ENCODE data around the gene SMYD3. TPM values are rescaled to one million over a fixed set of nuclear protein-coding genes. Genes with fewer than 3 reads are reported as not detected.
"Not testable (repeated sequence)": the region's sequence is repeated elsewhere in the genome, so short reads cannot be mapped to it uniquely, and the experiment has no call there.

The SMYD3 gene
- polyA plus RNA-seq, 1 donor from 2014 or later = 35.9 TPM

DNA sequence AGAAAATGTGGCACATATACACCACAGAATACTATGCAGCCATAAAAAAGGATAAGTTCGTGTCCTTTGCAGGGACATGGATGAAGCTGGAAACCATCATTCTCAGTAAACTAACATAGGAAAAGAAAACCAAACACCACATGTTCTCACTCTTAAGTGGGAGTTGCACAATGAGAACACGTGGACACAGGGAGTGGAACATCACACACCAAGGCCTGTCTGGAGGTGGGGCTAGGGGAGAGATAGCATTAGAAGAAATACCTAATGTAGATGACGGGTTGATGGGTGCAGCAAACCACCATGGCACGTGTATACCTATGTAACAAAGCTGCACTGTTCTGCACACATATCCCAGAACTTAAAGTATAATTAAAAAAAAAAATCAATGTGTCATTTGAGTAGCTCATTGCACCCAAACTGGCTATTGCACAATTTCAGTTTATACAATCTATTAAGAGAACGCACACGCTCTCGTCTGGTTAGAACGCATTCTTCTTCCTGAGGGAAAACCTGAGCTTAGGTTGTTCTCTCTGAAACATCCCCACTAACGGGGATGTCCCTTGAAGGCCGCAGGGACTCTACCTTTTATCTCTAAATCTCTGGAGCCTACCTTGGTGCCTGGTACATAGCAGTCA, 535.9 kb downstream of the SMYD3 start:
- H3K27ac Mint-ChIP-seq, H3K27me3 Mint-ChIP-seq, H3K4me1 Mint-ChIP-seq, H3K4me3 Mint-ChIP-seq, H3K9me3 Mint-ChIP-seq, H3K36me3 Mint-ChIP-seq: not testable (repeated sequence)

DNA sequence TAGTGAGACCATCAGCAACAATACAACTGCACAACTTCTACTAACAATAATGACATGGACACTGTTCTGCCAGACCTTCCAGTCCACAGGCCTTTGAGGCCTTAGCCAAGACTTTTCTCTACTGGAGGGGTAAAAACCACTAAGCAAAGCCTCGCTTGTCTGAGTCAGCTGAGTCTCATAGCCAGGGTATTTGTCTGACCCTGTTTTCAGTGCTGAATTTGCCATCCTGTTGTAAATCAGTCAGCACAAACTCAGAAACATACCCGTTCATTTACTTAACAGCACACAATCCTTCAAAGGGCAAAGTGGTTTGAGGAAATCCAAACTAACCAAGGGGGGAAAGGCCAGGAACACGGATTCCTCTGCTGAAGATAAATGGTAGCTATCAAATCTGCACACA, 537.8 kb downstream of the SMYD3 start:
- peaks cover 5% of the 10 kb centered on the region for H3K36me3 Mint-ChIP-seq
- peaks cover 0 to 8% (median 0%) of the 10 kb centered on the region in 3 donors for H3K4me1 Mint-ChIP-seq
- H3K27me3 Mint-ChIP-seq = no peaks in the 10 kb centered on the region

DNA sequence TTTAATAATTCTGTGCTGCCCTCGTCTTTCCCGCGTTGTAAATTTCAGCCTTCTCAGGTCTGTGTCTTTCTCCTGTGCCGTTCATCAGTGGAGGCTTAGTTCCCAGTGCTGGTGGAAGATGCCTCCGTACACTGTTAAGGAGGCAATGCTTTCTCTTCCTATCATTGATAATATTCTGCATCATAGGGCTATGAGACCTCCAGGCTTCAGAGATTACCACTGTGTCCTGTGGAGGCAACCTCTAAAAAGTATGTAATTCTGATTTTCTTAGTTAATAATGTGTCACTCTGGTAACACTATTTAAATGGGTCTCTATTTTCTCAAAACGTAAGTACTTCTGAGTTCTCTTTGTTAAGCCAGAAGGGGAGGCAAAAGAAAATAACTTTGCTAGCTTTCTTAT, 538.3 kb downstream of the SMYD3 start:
- Mint-ChIP-seq H3K27me3 (no peaks in the 10 kb centered on the region), H3K9me3 (peaks cover 0 to 2% (median 0%) of the 10 kb centered on the region in 3 donors), H3K4me1 (peaks cover 0 to 8% (median 0%) of the 10 kb centered on the region in 3 donors), H3K36me3 (peaks cover 5% of the 10 kb centered on the region), H3K27ac (no peak overlapping the region), H3K4me3 (no peak overlapping the region)

More for the DNA sequence above, 537.8 kb downstream of the SMYD3 start:
- H3K9me3 Mint-ChIP-seq = peaks cover 0 to 2% (median 0%) of the 10 kb centered on the region in 3 donors
- H3K4me3 Mint-ChIP-seq = no peak overlapping the region
- H3K27ac Mint-ChIP-seq = no peak overlapping the region

DNA sequence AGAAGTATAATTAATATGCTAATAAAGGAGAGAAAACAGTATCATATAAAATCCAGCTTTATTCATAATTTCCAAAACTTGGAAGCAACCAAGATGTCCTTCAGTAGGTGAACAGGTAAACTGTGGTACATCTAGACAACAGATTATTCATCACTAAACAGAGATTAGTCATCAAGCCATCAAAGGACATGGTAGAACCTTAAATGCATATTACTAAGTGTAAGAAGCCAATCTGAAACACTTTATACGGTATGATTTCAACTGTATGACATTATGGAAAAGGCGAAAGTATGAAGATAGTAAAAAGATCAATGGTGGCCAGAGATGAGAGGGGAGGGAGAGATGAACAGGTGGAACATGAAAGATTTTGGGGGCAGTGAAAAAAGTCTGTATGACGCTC, 541.7 kb downstream of the SMYD3 start:
- Mint-ChIP-seq H3K4me3 (no peak overlapping the region), H3K27ac (peak overlapping the region in 1 of 3 donors; percentile 77), H3K9me3 (no peaks in the 10 kb centered on the region), H3K27me3 (no peaks in the 10 kb centered on the region), H3K36me3 (no peaks in the 10 kb centered on the region), H3K4me1 (no peaks in the 10 kb centered on the region)

DNA sequence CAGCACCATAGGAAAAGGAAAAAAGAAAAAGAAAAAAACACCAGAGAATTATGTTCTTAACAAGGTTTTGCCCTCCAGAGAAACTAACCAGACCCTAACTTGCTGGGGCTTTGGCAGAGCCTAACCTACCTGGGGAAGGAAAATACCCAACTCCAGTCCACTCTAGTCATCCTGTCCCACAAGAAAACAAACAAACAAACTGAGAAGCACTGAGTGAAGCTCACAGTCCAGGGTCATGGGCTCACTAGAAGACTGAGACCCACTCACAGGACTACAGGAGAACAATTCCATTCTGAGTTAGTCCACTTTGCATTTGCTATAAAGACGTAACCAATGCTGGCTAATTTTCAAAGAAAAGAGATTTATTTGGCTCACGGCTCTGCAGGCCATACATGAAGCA, 543.4 kb downstream of the SMYD3 start:
- no peaks in the 10 kb centered on the region for H3K4me1 Mint-ChIP-seq
- no peaks in the 10 kb centered on the region for H3K36me3 Mint-ChIP-seq
- H3K9me3 Mint-ChIP-seq = no peaks in the 10 kb centered on the region
- no peak overlapping the region for H3K4me3 Mint-ChIP-seq
- H3K27me3 Mint-ChIP-seq = no peaks in the 10 kb centered on the region
- H3K27ac Mint-ChIP-seq = no peak overlapping the region

DNA sequence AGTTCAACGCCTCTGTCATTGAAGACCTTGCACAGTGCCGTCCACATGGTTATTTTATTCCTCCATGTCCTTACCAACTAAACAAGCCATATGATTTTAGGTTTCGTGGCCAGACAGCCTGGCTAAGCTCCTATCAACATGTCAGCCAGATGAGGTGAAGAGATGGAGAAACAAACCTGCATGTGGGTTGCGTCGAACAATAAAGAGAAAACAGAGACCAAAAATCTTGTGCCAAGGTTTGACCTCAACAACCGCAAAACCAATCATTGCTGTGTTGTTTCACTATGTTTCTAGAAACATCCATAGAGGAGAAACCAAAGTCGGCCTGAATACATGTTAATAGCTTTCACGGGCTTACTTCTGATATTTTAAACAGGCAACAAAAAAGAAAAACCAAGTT, 544.6 kb downstream of the SMYD3 start:
- Mint-ChIP-seq H3K36me3 (no peaks in the 10 kb centered on the region), H3K27ac (no peak overlapping the region), H3K27me3 (no peaks in the 10 kb centered on the region), H3K4me3 (no peak overlapping the region), H3K4me1 (no peaks in the 10 kb centered on the region), H3K9me3 (no peaks in the 10 kb centered on the region)

DNA sequence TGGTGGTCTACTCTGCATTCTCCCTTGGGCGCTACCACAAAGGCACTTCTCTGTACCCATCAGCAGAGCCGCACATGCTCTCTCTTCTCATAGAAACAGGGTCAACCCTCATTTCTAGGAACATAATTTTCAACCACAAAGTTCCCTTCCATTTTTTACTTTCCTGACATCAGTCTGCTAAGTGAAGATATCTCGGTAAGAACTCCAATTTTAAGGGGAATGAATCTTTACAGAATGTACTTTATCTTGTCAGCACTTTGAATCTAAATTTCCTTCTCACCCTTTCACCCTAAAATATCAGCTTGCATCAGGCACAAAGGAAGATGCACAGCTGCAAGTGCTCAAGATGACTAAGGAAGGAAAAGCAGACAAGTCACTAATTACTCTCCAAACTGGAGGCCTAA, 545.9 kb downstream of the SMYD3 start:
- Mint-ChIP-seq H3K36me3 (no peaks in the 10 kb centered on the region), H3K4me1 (no peaks in the 10 kb centered on the region), H3K27ac (no peak overlapping the region), H3K9me3 (no peaks in the 10 kb centered on the region), H3K4me3 (no peak overlapping the region), H3K27me3 (no peaks in the 10 kb centered on the region)

DNA sequence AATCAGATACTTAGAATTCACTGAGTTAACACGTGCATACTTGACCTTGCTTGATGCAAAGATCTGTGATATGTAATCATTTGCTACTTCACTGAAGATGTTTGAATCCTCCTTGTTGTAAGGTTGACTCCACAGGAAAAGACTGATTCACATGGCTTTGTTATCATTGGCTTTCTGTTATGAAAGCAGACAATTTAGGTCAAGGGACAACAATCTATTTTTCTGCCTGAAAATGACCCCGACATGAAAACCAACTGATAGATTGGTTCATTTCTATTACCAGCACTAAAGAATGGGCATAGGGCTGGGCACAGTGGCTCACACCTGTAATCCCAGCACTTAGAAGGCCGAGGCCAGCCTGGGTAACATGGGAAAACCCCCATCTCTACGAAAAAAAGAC, 546.9 kb downstream of the SMYD3 start:
- Mint-ChIP-seq H3K27ac (no peak overlapping the region), H3K4me3 (no peak overlapping the region), H3K9me3 (no peaks in the 10 kb centered on the region), H3K4me1 (no peaks in the 10 kb centered on the region), H3K36me3 (no peaks in the 10 kb centered on the region), H3K27me3 (no peaks in the 10 kb centered on the region)

DNA sequence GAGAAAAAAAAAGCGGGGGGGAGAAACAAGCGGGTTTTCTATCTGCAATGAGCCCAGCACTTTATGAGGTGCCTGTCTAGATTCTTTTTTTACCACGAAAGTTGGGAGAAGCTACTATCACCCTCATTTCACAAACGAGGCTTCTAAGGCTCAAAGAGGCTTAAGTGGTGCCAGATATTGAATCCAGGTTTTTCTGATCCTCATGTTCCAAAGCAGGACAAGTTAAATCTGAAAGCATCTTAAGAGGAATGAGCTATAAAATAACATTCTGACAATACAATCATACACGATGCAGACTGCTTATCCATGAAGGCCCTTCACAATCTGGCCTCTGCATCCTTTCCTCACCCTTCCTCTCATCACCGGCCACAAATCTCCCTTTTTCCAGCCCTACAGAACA, 549.1 kb downstream of the SMYD3 start:
- Mint-ChIP-seq H3K4me3 (no peak overlapping the region), H3K9me3 (no peaks in the 10 kb centered on the region), H3K4me1 (peaks cover 6 to 12% (median 8%) of the 10 kb centered on the region in 3 donors), H3K27me3 (no peaks in the 10 kb centered on the region), H3K36me3 (no peaks in the 10 kb centered on the region), H3K27ac (no peak overlapping the region)

DNA sequence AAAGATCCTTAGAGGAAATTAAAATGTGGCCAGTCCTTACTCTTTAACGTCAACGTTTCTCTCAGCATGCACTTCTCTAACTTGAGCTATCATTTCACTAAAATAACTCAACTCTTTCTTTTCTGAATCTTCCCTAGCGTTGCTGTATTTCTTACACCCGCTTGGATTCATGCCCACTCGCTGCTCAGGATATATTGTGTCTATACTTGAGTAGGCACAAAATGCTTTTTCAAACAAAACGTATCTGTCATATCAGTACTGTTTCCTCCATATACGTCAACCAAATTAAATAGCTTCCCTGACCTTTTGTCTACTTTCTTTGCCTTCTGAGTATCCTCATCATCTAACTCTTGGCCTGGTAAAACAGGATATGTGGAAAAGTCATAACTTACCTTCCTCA, 549.7 kb downstream of the SMYD3 start:
- no peak overlapping the region for H3K4me3 Mint-ChIP-seq
- H3K27ac Mint-ChIP-seq = no peak overlapping the region
- peaks cover 12 to 17% (median 13%) of the 10 kb centered on the region in 3 donors for H3K4me1 Mint-ChIP-seq
- no peaks in the 10 kb centered on the region for H3K36me3 Mint-ChIP-seq
- no peaks in the 10 kb centered on the region for H3K27me3 Mint-ChIP-seq
- H3K9me3 Mint-ChIP-seq = no peaks in the 10 kb centered on the region

DNA sequence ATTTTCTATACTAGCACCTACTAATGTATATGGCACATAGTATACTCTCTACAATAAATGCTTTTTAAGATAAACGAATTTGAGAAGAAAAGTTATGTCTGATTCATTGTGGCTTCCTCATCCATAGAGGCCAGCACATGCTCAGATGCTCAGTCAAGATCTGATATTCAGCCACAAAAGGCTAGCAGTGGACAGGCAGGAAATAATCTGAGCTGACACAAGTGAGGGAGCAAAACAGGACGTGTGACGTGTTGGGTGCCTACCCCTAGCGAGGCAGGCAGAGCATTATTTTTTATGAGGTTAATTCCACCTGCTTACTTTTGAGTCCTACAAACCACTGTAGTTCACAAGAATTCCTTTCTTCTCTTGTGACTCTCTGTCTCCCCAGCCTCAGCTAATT, 550.9 kb downstream of the SMYD3 start:
- Mint-ChIP-seq H3K4me3 (no peak overlapping the region), H3K36me3 (no peaks in the 10 kb centered on the region), H3K27me3 (no peaks in the 10 kb centered on the region), H3K27ac (no peak overlapping the region), H3K9me3 (no peaks in the 10 kb centered on the region), H3K4me1 (peaks cover 20 to 26% (median 23%) of the 10 kb centered on the region in 3 donors)

DNA sequence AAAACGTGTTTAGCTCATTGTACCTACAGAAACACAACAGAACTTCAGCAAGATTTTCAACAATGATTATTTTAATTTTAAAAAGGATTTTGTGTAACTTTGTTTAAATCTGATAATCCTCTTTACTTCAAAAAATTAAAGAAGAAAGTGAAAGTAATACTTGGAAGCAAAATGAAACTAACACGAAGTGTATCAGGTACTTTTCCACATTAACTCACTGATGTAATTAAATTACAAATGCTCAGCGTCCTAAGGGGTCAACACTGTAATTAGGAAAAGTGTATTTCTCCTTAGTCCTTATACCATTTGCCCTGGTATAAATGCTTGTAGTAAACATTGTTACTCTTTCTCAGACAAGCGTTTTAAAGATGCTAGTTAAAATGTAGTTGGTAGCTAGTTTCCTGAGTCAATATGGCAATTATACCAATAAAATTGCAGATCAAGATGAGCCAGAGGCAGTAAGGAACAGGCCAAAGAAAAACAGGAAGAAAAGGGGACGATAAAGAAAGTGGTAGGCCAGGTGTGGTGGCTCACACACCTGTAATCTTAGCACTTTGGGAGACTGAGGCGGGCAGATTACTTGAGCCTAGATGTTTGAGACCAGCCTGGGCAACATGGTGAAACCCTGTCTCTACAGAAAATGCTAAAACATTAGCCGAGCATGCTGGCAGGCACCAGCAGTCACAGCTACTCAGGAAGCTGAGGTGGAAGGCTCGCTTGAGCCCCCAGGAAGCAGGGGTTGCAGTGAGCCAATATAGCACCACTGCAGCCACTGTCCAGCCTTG, 553.0 kb downstream of the SMYD3 start:
- H3K27ac Mint-ChIP-seq = peak overlapping the region; percentile 93 to 100 (median 95)
- H3K4me3 Mint-ChIP-seq = peak overlapping the region; percentile 72 to 89 (median 86)
- no peaks in the 10 kb centered on the region for H3K9me3 Mint-ChIP-seq
- no peaks in the 10 kb centered on the region for H3K27me3 Mint-ChIP-seq
- H3K4me1 Mint-ChIP-seq = peaks cover 20 to 27% (median 26%) of the 10 kb centered on the region in 3 donors
- peaks cover 4% of the 10 kb centered on the region for H3K36me3 Mint-ChIP-seq

DNA sequence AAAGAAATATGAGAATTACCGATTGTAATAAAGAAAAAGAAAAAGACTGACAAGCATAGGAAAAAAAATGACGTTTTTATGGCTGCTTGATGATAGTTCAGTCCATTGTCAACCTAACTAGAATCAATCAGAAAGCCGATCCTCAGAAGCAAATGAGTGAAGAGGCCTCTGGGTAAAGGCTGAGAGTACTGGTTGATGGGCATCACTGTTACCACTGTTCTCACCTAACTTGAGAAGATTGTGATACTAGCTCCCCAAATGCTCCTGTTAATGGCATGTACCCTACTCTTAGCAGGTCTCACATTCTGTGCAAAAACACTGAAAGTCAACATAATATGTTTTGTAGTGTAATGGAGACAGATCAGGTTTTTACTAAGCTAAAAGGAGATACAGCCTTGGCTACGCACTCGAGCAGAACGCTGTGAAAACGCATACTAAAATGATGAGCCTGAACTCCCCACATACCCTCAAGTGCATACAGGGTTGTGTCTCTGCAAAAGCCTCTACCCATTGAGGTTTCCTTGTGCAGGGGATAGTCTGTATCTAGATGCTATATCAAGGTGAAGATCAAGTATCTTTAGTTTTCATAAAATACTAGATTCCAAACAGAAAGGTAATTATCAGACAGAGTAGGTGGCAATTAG, 554.6 kb downstream of the SMYD3 start:
- Mint-ChIP-seq H3K4me1 (peaks cover 20 to 29% (median 26%) of the 10 kb centered on the region in 3 donors), H3K27ac (peak overlapping the region; percentile 93 to 100 (median 95)), H3K27me3 (no peaks in the 10 kb centered on the region), H3K4me3 (peak overlapping the region; percentile 23 to 89 (median 79)), H3K36me3 (peaks cover 4% of the 10 kb centered on the region), H3K9me3 (no peaks in the 10 kb centered on the region)

DNA sequence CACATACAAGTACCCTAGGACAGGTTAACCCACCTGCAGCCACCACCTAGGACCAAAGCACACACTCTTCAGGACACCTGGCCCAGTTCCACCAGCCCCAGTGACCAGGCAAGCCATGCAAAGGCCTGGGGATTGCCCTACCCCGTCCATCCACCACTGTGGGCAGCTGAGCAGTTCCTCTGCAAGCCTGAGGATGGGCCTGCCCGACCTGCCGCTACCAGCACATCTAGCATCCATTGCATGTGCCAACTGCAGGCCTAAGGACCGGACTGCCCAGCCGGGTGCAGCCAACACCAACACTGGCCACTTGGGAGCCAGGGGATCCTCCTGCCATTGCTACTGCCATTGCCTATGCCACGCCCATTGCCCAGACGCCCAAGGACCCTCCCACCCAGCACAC, 558.3 kb downstream of the SMYD3 start:
- H3K4me3 Mint-ChIP-seq = no peak overlapping the region
- peaks cover 19 to 20% (median 20%) of the 10 kb centered on the region in 3 donors for H3K4me1 Mint-ChIP-seq
- H3K27ac Mint-ChIP-seq = peak overlapping the region in 1 of 3 donors; percentile 73
- H3K27me3 Mint-ChIP-seq = no peaks in the 10 kb centered on the region
- H3K36me3 Mint-ChIP-seq = peaks cover 8% of the 10 kb centered on the region
- peaks cover 0 to 9% (median 3%) of the 10 kb centered on the region in 3 donors for H3K9me3 Mint-ChIP-seq

DNA sequence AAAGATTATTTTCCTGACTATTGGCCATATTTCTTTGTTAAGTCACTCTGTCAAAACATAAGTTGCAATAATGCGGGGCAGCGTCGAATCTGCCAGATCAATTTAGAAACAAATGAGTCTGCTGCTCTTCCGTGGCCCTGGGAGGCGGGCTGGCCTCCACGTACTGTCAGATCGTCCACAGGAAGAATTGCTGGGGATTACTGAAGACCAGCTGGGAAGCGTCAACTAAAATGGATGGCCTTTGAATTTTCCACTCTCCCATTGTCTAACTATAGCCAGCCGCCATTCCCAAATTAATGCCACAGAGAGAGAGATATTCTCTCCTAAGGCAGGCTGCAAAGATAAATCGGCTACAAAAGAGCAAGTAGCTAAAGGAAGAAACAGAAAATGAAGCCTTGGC, 560.2 kb downstream of the SMYD3 start:
- peaks cover 7 to 21% (median 8%) of the 10 kb centered on the region in 3 donors for H3K4me1 Mint-ChIP-seq
- no peaks in the 10 kb centered on the region for H3K27me3 Mint-ChIP-seq
- H3K36me3 Mint-ChIP-seq = peaks cover 12% of the 10 kb centered on the region
- no peak overlapping the region for H3K27ac Mint-ChIP-seq
- no peak overlapping the region for H3K4me3 Mint-ChIP-seq
- peaks cover 0 to 9% (median 3%) of the 10 kb centered on the region in 3 donors for H3K9me3 Mint-ChIP-seq
